Sigmoid colon (tissue), 7 donors: ENCODE measurements around the gene CD164L2. TPM values are rescaled to one million over a fixed set of nuclear protein-coding genes. Genes with fewer than 3 reads are reported as not detected.
"Not testable (repeated sequence)": the region's sequence is repeated elsewhere in the genome, so short reads cannot be mapped to it uniquely, and the experiment has no call there.

ENCODE experiments used
- DNase-seq: peaks from one replicate; pipeline ENCODE4 v3.0.0-alpha.2; 2019
- H3K27ac ChIP-seq, 4 donors: fragments of 200-600 bp; sonication (generic); one replicate each; pipeline ENCODE4 v1.5.1; 2016 to 2019; ENCODE audit warnings: mild to moderate bottlenecking in 1 of 4
- H3K27me3 ChIP-seq, 3 donors: fragments of 200-600 bp; sonication (generic); one replicate each; pipeline ENCODE4 v1.5.1; 2019; ENCODE audit warnings: mild to moderate bottlenecking in 1 of 3
- H3K36me3 ChIP-seq, 4 donors: fragments of 200-600 bp; sonication (generic); one replicate each; pipeline ENCODE4 v1.5.1; 2016 to 2019
- H3K4me1 ChIP-seq, 4 donors: fragments of 200-600 bp; sonication (generic); one replicate each; pipeline ENCODE4 v1.5.1; 2017 to 2019
- H3K4me3 ChIP-seq, 4 donors: fragments of 200-600 bp; sonication (generic); one replicate each; pipeline ENCODE4 v1.5.1; 2017 to 2019; ENCODE audit warnings: mild to moderate bottlenecking in 2 of 4, moderate library complexity in 1 of 4
- H3K9me3 ChIP-seq, 4 donors: fragments of 200-600 bp in 3 of 4; sonication (generic) in 3 of 4; one replicate each; pipeline versions ENCODE4 v1.5.1 to v1.6.1; 2013 to 2019
- CTCF ChIP-seq, 4 experiments: fragments of 450-650 bp in 3 of 4; fragments of 200-600 bp in 1 of 4; IDR thresholded peaks; one replicate each; pipeline ENCODE4 v1.5.1; 2016 to 2019; ENCODE audit warnings: antibody characterized with exemption in 4 of 4, mild to moderate bottlenecking in 3 of 4, moderate library complexity in 2 of 4
- EP300 ChIP-seq, 4 donors: sonication (generic); formaldehyde crosslinking; IDR thresholded peaks; one replicate each; pipeline ENCODE4 v1.6.1; 2017; ENCODE audit warnings: antibody characterized with exemption in 4 of 4
- POLR2A ChIP-seq, 2 donors: fragments of 450-650 bp; IDR thresholded peaks; one replicate each; pipeline ENCODE4 v1.6.1; 2016; ENCODE audit warnings: antibody characterized with exemption in 2 of 2, mild to moderate bottlenecking in 2 of 2, moderate library complexity in 2 of 2
- POLR2AphosphoS5 ChIP-seq, 4 donors: sonication (generic); formaldehyde crosslinking; IDR thresholded peaks; one replicate each; pipeline ENCODE4 v1.6.1; 2017; ENCODE audit warnings: antibody characterized with exemption in 4 of 4
- WGBS, 2 donors: extraction: QIAGEN DNeasy Blood & Tissue Kit; methylation state at CpG; one replicate each; pipeline ENCODE4 v1.1.7; 2013; 5-methylcytosine and 5-hydroxymethylcytosine counted together
- intact Hi-C: fragments of 100-400 bp; cut with DNase I; formaldehyde crosslinking; loops from one replicate; pipeline ENCODE4 v1.15.1; 2023
- polyA plus RNA-seq, 3 donors: library from polyadenylated mRNA; stranded (reverse); fragments of 200-250 nt; gene quantifications; one replicate each; pipeline ENCODE4 v1.2.3, GENCODE V29; 2013
- total RNA-seq, 4 donors: library from RNA; depleted of rRNA; stranded (reverse); fragments of >200 nt; gene quantifications; one replicate each; pipeline ENCODE4 v1.1.0, GENCODE V29; 2016
- donor health status: healthy with polysubstance abuse.
- donor health status: Bipolar disorder and iron deficiency.
- donor health status: healthy.

Gene CD164L2
- total and polyA plus RNA-seq, 7 donors: 1.2 to 1.9 TPM; not detected in 5

GRCh38 chr1:27392778-27393635 lies 9.9 kb upstream of the CD164L2 start:
- whole genome bisulfite sequencing, 2 donors: 30 to 37% methylated on average over 30 of the region's 30 CpGs
- intact Hi-C loops: loop anchor here (2.0 to 10.0 kb wide), 6 partner anchors 26 to 398 kb away; partner anchors contain the start of genes AHDC1, MAP3K6 and TRNP1
- Histone ChIP-seq H3K4me1 (peaks cover 0 to 28% (median 20%) of the 10 kb centered on the region in 4 donors), H3K27me3 (no peaks in the 10 kb centered on the region), H3K9me3 (no peaks in the 10 kb centered on the region), H3K4me3 (peak overlapping the region; percentile 18 to 53 (median 46)), H3K27ac (peak overlapping the region; percentile 25 to 78 (median 58)), H3K36me3 (no peaks in the 10 kb centered on the region)
- TF ChIP-seq POLR2AphosphoS5 (IDR thresholded peaks at IDR 0.05) (no peak), POLR2A (IDR thresholded peaks at IDR 0.05) (no peak), EP300 (IDR thresholded peaks at IDR 0.05) (no peak), CTCF (IDR thresholded peaks at IDR 0.05) (no peak)
- DNase-seq: no peak

DNA sequence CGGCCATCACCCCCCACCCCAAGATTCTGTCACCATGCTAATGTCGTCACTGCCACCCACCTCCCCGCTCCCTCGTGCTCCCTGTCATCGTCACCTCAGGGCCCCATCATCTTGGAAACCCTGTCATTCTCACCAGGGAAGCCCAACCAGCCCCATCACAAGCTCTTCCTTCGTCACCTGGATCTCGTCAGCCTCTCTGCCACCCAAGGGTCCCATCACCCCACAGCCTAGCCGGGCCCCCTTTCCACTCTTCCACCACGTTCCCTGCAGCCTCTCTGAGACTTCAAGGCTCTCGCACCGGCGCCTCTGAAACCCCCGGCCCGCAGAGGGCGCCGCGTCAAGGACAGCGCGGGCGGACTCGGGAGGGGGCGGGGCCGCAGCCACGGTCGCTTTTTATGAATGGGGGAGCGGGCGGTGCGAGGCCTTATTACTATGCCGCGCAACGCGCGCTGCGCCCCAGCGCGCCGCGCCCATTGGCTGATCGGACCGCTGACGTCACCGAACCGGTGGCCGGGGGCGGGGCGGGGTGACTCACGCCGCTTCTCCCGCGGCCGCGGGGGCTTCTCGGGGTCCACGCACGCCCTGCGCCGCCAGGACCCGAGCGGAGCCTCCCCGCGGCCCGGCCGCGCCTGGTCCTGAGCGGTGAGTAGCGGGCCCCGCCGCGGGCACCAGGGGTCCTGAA lies 9.1 kb upstream of the CD164L2 start, which contains the start of gene GPR3:
TSS of gene GPR3 (plus strand) at position 527 of the 682 bp plus-strand sequence. CDS start 1,177 bp downstream, outside the sequence.
- 1 to 2% methylated on average over 69 of the region's 69 CpGs for WGBS, 2 donors
- peaks cover 0 to 28% (median 20%) of the 10 kb centered on the region in 4 donors for H3K4me1 ChIP-seq
- intact Hi-C loops: loop anchor here (2.0 to 10.0 kb wide), 6 partner anchors 25 to 397 kb away; partner anchors contain the start of genes AHDC1, MAP3K6 and TRNP1
- TF ChIP-seq EP300 (IDR thresholded peaks at IDR 0.05) (no peak), POLR2AphosphoS5 (IDR thresholded peaks at IDR 0.05) (peak in 3 of 4 donors; percentile 27 to 74 (median 48)), CTCF (IDR thresholded peaks at IDR 0.05) (peak; percentile 30 to 53 (median 44))
- peak within 1 kb of the TSS; percentile 38 to 78 (median 58) for H3K27ac ChIP-seq
- H3K36me3 ChIP-seq: no peaks in the 10 kb centered on the region
- H3K9me3 ChIP-seq: no peaks in the 10 kb centered on the region
- H3K4me3 ChIP-seq: peak within 1 kb of the TSS; percentile 18 to 53 (median 46)
- H3K27me3 ChIP-seq: no peaks in the 10 kb centered on the region
- peak; percentile 96 for DNase-seq

DNA sequence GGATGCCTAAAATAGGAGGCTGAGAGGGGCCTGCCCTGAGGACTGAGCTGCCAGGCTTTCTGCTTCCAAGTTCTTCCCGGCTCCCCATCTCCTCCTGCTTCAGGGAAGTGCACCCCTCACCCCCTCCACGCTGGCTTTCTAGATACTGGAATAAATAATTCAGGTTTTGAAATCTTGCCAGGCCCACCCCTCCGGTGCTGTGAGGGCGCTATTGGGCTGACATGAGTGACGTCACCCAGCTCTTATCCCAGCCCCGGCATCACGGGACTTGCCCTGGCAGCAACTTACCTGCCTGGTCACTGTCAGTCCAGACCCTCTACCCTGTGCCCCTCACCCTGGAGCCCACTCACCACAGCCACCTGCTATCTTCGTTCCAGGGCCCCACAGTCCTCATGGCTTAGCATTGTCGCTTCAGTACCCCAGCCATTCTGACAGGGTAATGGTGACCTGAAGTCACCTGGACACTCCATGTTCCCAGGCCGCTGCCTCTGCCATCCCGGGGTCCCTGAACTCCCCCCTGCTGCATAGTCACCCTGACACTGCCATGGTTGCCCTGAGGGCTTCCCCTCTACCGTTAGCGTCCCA lies 8.5 kb upstream of the CD164L2 start:
- Histone ChIP-seq H3K4me1 (peaks cover 0 to 28% (median 20%) of the 10 kb centered on the region in 4 donors), H3K9me3 (no peaks in the 10 kb centered on the region), H3K27ac (peak overlapping the region; percentile 24 to 78 (median 35)), H3K36me3 (no peaks in the 10 kb centered on the region), H3K4me3 (peak overlapping the region in 3 of 4 donors; percentile 41 to 53 (median 52)), H3K27me3 (no peaks in the 10 kb centered on the region)
- intact Hi-C loops: loop anchor here (2.0 to 10.0 kb wide), 6 partner anchors 25 to 397 kb away; partner anchors contain the start of genes AHDC1, MAP3K6 and TRNP1
- WGBS, 2 donors: 6 to 13% methylated on average over 13 of the region's 13 CpGs
- TF ChIP-seq POLR2A (IDR thresholded peaks at IDR 0.05) (no peak), POLR2AphosphoS5 (IDR thresholded peaks at IDR 0.05) (peak in 1 of 4 donors; percentile 60), CTCF (IDR thresholded peaks at IDR 0.05) (no peak)
- DNase-seq: peak; percentile 88

DNA sequence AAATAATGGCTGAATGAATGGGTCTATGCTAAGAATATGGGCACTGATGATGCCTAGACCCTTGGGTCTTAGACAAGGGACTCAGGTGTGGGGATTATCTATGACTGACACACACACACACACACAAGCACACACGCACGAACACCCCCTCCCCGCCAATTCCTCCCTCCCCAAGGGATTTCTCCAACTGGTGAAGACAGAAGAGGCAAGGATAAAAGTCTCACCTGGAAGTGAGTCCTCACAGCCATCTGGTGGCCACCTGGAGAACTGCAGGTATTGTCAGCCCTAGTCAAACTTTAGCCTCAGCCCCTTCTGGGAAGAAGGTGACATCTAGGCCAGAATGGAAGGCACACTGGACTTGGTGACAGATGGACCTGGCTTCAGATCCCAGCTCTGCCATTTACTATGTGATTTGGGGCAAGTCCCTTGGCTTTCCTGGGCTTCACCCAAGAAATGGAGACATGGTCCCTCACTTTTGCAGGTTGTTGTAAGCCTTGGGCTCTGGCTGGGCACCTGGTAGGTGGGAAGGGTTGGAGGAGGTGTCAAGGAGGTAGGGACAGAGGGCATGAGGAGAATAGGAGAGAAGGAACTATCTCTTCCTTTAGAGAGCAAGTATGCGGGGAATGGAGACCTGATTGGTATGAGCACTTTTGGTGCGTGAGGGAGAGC lies 5.3 kb upstream of the CD164L2 start:
- Histone ChIP-seq H3K9me3 (no peaks in the 10 kb centered on the region), H3K27ac (no peak overlapping the region), H3K36me3 (no peaks in the 10 kb centered on the region), H3K4me3 (no peak overlapping the region), H3K27me3 (peaks cover 0 to 2% (median 2%) of the 10 kb centered on the region in 3 donors), H3K4me1 (peaks cover 0 to 21% (median 20%) of the 10 kb centered on the region in 4 donors)
- intact Hi-C loops: loop anchor here (1.0 to 2.0 kb wide), 2 partner anchors 32 to 86 kb away; no protein-coding TSS in a partner anchor
- DNase-seq: no peak
- TF ChIP-seq POLR2AphosphoS5 (IDR thresholded peaks at IDR 0.05) (no peak), EP300 (IDR thresholded peaks at IDR 0.05) (no peak), CTCF (IDR thresholded peaks at IDR 0.05) (peak; percentile 83 to 91 (median 90))
- 40 to 43% methylated on average over 5 of the region's 5 CpGs for WGBS, 2 donors

DNA sequence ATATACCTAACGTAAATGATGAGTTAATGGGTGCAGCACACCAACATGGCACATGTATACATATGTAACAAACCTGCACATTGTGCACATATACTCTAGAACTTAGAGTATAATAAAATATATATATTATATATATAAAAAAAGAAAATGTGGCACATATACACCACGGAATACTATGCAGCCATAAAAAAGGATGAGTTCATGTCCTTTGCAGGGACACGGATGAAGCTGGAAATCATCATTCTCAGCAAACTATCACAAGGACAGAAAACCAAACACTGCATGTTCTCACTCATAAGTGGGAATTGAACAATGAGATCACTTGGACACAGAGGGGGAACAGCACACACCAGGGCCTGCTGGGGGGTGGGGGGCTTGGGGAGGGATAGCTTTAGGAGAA lies 1.7 kb upstream of the CD164L2 start:
- 89 to 93% methylated on average over 3 of the region's 3 CpGs for WGBS, 2 donors
- H3K27ac ChIP-seq, H3K9me3 ChIP-seq, H3K36me3 ChIP-seq, H3K4me1 ChIP-seq, H3K4me3 ChIP-seq, intact Hi-C loops, DNase-seq: not testable (repeated sequence)
- H3K27me3 ChIP-seq: peaks cover 0 to 16% (median 12%) of the 10 kb centered on the region in 3 donors
